Activated naive CD8-positive, alpha-beta T cell treated with anti-CD3 and anti-CD28 coated beads for 36 hours (primary cell): ENCODE measurements around the gene RPS6KB1. TPM values are rescaled to one million over a fixed set of nuclear protein-coding genes. Genes with fewer than 3 reads are reported as not detected.
A peak's percentile ranks its signal among the peaks of the same experiment; 100 is the strongest.
"Not testable (repeated sequence)": the region's sequence is repeated elsewhere in the genome, so short reads cannot be mapped to it uniquely, and the experiment has no call there.

ENCODE experiments used
- DNase-seq: peaks from one replicate; pipeline ENCODE4 v3.0.0; 2021
- H3K27ac Mint-ChIP-seq: one replicate; pipeline ENCODE4 v1.8.0; 2022; ENCODE audit warnings: mild to moderate bottlenecking, moderate library complexity, mixed read lengths
- H3K27me3 Mint-ChIP-seq: one replicate; pipeline ENCODE4 v1.8.0; 2022; ENCODE audit warnings: mild to moderate bottlenecking, mixed read lengths
- H3K36me3 Mint-ChIP-seq: one replicate; pipeline ENCODE4 v1.8.0; 2021; ENCODE audit warnings: mild to moderate bottlenecking, mixed read lengths
- H3K4me1 Mint-ChIP-seq: one replicate; pipeline ENCODE4 v1.8.0; 2021; ENCODE audit warnings: mixed read lengths
- H3K4me3 Mint-ChIP-seq: one replicate; pipeline ENCODE4 v1.8.0; 2022; ENCODE audit warnings: mild to moderate bottlenecking, moderate library complexity, mixed read lengths
- H3K9me3 Mint-ChIP-seq: one replicate; pipeline ENCODE4 v1.8.0; 2022; ENCODE audit warnings: mixed read lengths
- total RNA-seq, 2 experiments: library from RNA; stranded (reverse); gene quantifications; one replicate each; pipeline ENCODE4 v1.2.3, GENCODE V29; 2021

Gene RPS6KB1
- total RNA-seq, 2 experiments from 2014 or later: 47.9 to 61.6 TPM

GRCh38 chr17:59950049-59950448 lies 57.1 kb downstream of the RPS6KB1 start:
- H3K36me3 Mint-ChIP-seq: peaks cover 26% of the 10 kb centered on the region
- no peaks in the 10 kb centered on the region for H3K9me3 Mint-ChIP-seq
- H3K4me3 Mint-ChIP-seq: no peak overlapping the region
- H3K27me3 Mint-ChIP-seq: no peaks in the 10 kb centered on the region
- H3K27ac Mint-ChIP-seq: no peak overlapping the region
- H3K4me1 Mint-ChIP-seq: peaks cover 24% of the 10 kb centered on the region
- DNase-seq: no peak

GRCh38 chr17:59954856-59955255 lies 61.9 kb downstream of the RPS6KB1 start:
- Mint-ChIP-seq H3K4me1 (peaks cover 5% of the 10 kb centered on the region), H3K9me3 (no peaks in the 10 kb centered on the region), H3K4me3 (no peak overlapping the region), H3K27me3 (no peaks in the 10 kb centered on the region), H3K27ac (no peak overlapping the region), H3K36me3 (peaks cover 15% of the 10 kb centered on the region)
- no peak for DNase-seq

GRCh38 chr17:59959574-59959973 lies 66.7 kb downstream of the RPS6KB1 start:
- not testable (repeated sequence) for DNase-seq, H3K9me3 Mint-ChIP-seq, H3K27me3 Mint-ChIP-seq, H3K4me3 Mint-ChIP-seq, H3K27ac Mint-ChIP-seq, H3K36me3 Mint-ChIP-seq
- H3K4me1 Mint-ChIP-seq: peaks cover 18% of the 10 kb centered on the region

GRCh38 chr17:59962739-59963318 lies 69.9 kb downstream of the RPS6KB1 start:
- Mint-ChIP-seq H3K4me1 (peaks cover 23% of the 10 kb centered on the region), H3K36me3 (peaks cover 5% of the 10 kb centered on the region), H3K4me3 (peak overlapping the region; percentile 83), H3K9me3 (no peaks in the 10 kb centered on the region), H3K27ac (no peak overlapping the region), H3K27me3 (no peaks in the 10 kb centered on the region)
- DNase-seq: no peak

- H3K27me3 Mint-ChIP-seq: no peaks in the 10 kb centered on the region
- DNase-seq: peak; percentile 48
Observed at GRCh38 chr17:59963738-59964481, 71.0 kb downstream of the RPS6KB1 start.

GRCh38 chr17:59964482-59965328 lies 71.8 kb downstream of the RPS6KB1 start, which contains the start of gene RNFT1:
Gene RNFT1, minus strand, starts transcription at chr17:59964740. Its CDS starts 77 bp downstream, at chr17:59964663.
- no peaks in the 10 kb centered on the region for H3K9me3 Mint-ChIP-seq
- no peaks in the 10 kb centered on the region for H3K27me3 Mint-ChIP-seq
- H3K4me3 Mint-ChIP-seq: peak within 1 kb of the TSS; percentile 83
- DNase-seq: peak; percentile 93
- H3K36me3 Mint-ChIP-seq: peaks cover 3% of the 10 kb centered on the region
- peak within 1 kb of the TSS; percentile 89 for H3K27ac Mint-ChIP-seq
- peaks cover 20% of the 10 kb centered on the region for H3K4me1 Mint-ChIP-seq

More at GRCh38 chr17:59963738-59964481, 71.0 kb downstream of the RPS6KB1 start:
- peaks cover 23% of the 10 kb centered on the region for H3K4me1 Mint-ChIP-seq
- H3K9me3 Mint-ChIP-seq: no peaks in the 10 kb centered on the region
- H3K36me3 Mint-ChIP-seq: peaks cover 3% of the 10 kb centered on the region
- H3K27ac Mint-ChIP-seq: peak overlapping the region; percentile 89
- H3K4me3 Mint-ChIP-seq: peak overlapping the region; percentile 83

- H3K27ac Mint-ChIP-seq, H3K27me3 Mint-ChIP-seq, DNase-seq, H3K9me3 Mint-ChIP-seq, H3K36me3 Mint-ChIP-seq, H3K4me3 Mint-ChIP-seq, H3K4me1 Mint-ChIP-seq: not testable (repeated sequence)
Observed at GRCh38 chr17:59971771-59972170, 78.8 kb downstream of the RPS6KB1 start.

- H3K4me3 Mint-ChIP-seq: no peak overlapping the region
- no peaks in the 10 kb centered on the region for H3K4me1 Mint-ChIP-seq
- no peak for DNase-seq
- no peak overlapping the region for H3K27ac Mint-ChIP-seq
- H3K36me3 Mint-ChIP-seq: no peaks in the 10 kb centered on the region
- H3K9me3 Mint-ChIP-seq: no peaks in the 10 kb centered on the region
- no peaks in the 10 kb centered on the region for H3K27me3 Mint-ChIP-seq
Observed at GRCh38 chr17:59972778-59973177, 79.9 kb downstream of the RPS6KB1 start.

- DNase-seq, H3K27me3 Mint-ChIP-seq, H3K36me3 Mint-ChIP-seq, H3K4me3 Mint-ChIP-seq, H3K4me1 Mint-ChIP-seq, H3K27ac Mint-ChIP-seq, H3K9me3 Mint-ChIP-seq: not testable (repeated sequence)
Observed at GRCh38 chr17:59973483-59973882, 80.6 kb downstream of the RPS6KB1 start.

- H3K27ac Mint-ChIP-seq, H3K36me3 Mint-ChIP-seq, H3K9me3 Mint-ChIP-seq, DNase-seq, H3K27me3 Mint-ChIP-seq, H3K4me3 Mint-ChIP-seq, H3K4me1 Mint-ChIP-seq: not testable (repeated sequence)
Observed at GRCh38 chr17:59975166-59975565, 82.2 kb downstream of the RPS6KB1 start.

- not testable (repeated sequence) for H3K27me3 Mint-ChIP-seq, H3K9me3 Mint-ChIP-seq, H3K4me3 Mint-ChIP-seq, H3K27ac Mint-ChIP-seq, H3K36me3 Mint-ChIP-seq, H3K4me1 Mint-ChIP-seq, DNase-seq
Observed at GRCh38 chr17:59996608-59997007, 103.7 kb downstream of the RPS6KB1 start.

Other genes starting within 250 kb of the RPS6KB1 start
- gene PTRH2, start 185.7 kb upstream of the RPS6KB1 start, total RNA-seq: 10 to 100 TPM; 52.7 to 55.2 TPM
- gene VMP1, start 185.5 kb upstream of the RPS6KB1 start, total RNA-seq: 100 to 1,000 TPM; 137 to 143 TPM
- 1 to 10 TPM; 7.6 to 7.8 TPM for gene TUBD1, start 178 bp upstream of the RPS6KB1 start, total RNA-seq
- 10 to 100 TPM; 19.1 to 20.1 TPM for gene RNFT1, start 71.6 kb downstream of the RPS6KB1 start, total RNA-seq
- gene HEATR6, start 185.8 kb downstream of the RPS6KB1 start, total RNA-seq: 10 to 100 TPM; 18.6 to 24.2 TPM